ENCODE results near the gene ZNF485.

The ZNF485 gene

DNA sequence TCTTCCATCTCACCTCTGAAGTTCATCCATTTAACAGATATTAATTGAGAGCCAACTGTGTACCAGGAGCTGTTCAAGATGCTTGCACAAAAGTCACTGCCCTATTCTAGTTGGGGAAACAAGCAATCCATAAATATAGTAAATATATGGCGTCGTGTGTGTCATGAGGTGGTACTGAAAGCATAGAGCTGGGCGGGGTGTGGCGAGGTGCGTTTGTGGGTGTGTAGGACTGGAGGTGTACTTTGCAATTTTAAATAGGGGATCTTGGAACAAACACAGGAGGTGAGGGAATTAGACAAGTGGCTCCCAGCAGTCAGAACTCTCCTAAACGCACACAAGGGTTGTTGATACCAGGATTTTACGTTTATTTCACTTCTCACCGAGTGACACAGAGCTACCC is 31.3 kb upstream of the ZNF485 start:
- no peak for TF ChIP-seq EZH2phosphoT487 (conservative IDR thresholded peaks at IDR 0.05; ENCODE audit: low read length)
- TF ChIP-seq, protein P1, sequence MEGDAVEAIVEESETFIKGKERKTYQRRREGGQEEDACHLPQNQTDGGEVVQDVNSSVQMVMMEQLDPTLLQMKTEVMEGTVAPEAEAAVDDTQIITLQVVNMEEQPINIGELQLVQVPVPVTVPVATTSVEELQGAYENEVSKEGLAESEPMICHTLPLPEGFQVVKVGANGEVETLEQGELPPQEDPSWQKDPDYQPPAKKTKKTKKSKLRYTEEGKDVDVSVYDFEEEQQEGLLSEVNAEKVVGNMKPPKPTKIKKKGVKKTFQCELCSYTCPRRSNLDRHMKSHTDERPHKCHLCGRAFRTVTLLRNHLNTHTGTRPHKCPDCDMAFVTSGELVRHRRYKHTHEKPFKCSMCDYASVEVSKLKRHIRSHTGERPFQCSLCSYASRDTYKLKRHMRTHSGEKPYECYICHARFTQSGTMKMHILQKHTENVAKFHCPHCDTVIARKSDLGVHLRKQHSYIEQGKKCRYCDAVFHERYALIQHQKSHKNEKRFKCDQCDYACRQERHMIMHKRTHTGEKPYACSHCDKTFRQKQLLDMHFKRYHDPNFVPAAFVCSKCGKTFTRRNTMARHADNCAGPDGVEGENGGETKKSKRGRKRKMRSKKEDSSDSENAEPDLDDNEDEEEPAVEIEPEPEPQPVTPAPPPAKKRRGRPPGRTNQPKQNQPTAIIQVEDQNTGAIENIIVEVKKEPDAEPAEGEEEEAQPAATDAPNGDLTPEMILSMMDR (IDR thresholded peaks at IDR 0.05; ENCODE audit: insufficient read depth, low read length, poor library complexity, severe bottlenecking) = no peak
- Histone ChIP-seq H3K36me3 (ENCODE audit: low read length) (no peaks in the 10 kb centered on the region), H3K79me2 (ENCODE audit: insufficient read depth, low read length) (0 out of 2 replicates have a peak, but pooled peaks cover 6% of the 10 kb centered on the region), H3K4me3 (ENCODE audit: insufficient read depth, low read length, poor library complexity, severe bottlenecking) (peak overlapping the region; percentile 59), H3K9me3 (ENCODE audit: insufficient read depth, low read length) (no peaks in the 10 kb centered on the region), H2AFZ (ENCODE audit: low read depth, low read length, severe bottlenecking) (peak overlapping the region; percentile 93), H3K4me2 (ENCODE audit: low read depth, low read length, poor library complexity, severe bottlenecking) (peak overlapping the region; percentile 75), H3K9me2 (replicated peaks; ENCODE audit: insufficient read depth, low read length) (no peaks in the 10 kb centered on the region), H3F3A (ENCODE audit: insufficient read depth) (no peaks in the 10 kb centered on the region), H3K9ac (ENCODE audit: low read length) (peak overlapping the region; percentile 58), H3K27ac (ENCODE audit: low read depth, low read length) (no peak overlapping the region), H4K20me1 (ENCODE audit: low read depth, low read length) (no peaks in the 10 kb centered on the region), H3K27me3 (ENCODE audit: low read length) (no peaks in the 10 kb centered on the region)

DNA sequence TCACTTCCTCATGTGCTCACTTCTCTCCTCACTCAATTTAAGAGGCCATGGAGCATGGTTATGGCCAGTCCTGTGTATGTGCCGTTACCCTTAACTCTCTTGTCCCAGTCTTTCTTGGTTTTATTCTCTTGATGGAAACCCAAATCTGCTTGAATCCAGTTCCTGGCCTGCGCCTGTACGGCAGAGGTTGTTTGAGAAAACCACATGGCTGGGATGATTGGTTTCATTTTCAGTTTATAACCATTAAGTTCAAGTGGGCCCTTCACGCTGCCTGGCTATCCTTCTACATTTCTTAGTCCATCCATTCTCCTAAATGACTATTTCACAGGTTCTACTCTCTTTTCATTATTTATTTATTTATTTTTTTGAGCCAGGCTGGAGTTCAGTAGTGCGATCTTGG is 30.2 kb upstream of the ZNF485 start:
- no peaks in the 10 kb centered on the region for H3K9me3 ChIP-seq (ENCODE audit: insufficient read depth, low read length)
- TF ChIP-seq, protein P1 (IDR thresholded peaks at IDR 0.05; ENCODE audit: insufficient read depth, low read length, poor library complexity, severe bottlenecking) = no peak
- TF ChIP-seq EZH2phosphoT487 (conservative IDR thresholded peaks at IDR 0.05; ENCODE audit: low read length) = no peak
- H4K20me1 ChIP-seq (ENCODE audit: low read depth, low read length) = no peaks in the 10 kb centered on the region
- H3K4me3 ChIP-seq (ENCODE audit: insufficient read depth, low read length, poor library complexity, severe bottlenecking) = no peak overlapping the region
- H3K27ac ChIP-seq (ENCODE audit: low read depth, low read length) = no peak overlapping the region
- no peak overlapping the region for H3K4me2 ChIP-seq (ENCODE audit: low read depth, low read length, poor library complexity, severe bottlenecking)
- no peaks in the 10 kb centered on the region for H3F3A ChIP-seq (ENCODE audit: insufficient read depth)
- 0 out of 2 replicates have a peak, but pooled peaks cover 6% of the 10 kb centered on the region for H3K79me2 ChIP-seq (ENCODE audit: insufficient read depth, low read length)
- H2AFZ ChIP-seq (ENCODE audit: low read depth, low read length, severe bottlenecking) = no peak overlapping the region
- H3K27me3 ChIP-seq (ENCODE audit: low read length) = no peaks in the 10 kb centered on the region
- no peaks in the 10 kb centered on the region for H3K9me2 ChIP-seq (replicated peaks; ENCODE audit: insufficient read depth, low read length)
- no peaks in the 10 kb centered on the region for H3K36me3 ChIP-seq (ENCODE audit: low read length)
- no peak overlapping the region for H3K9ac ChIP-seq (ENCODE audit: low read length)

DNA sequence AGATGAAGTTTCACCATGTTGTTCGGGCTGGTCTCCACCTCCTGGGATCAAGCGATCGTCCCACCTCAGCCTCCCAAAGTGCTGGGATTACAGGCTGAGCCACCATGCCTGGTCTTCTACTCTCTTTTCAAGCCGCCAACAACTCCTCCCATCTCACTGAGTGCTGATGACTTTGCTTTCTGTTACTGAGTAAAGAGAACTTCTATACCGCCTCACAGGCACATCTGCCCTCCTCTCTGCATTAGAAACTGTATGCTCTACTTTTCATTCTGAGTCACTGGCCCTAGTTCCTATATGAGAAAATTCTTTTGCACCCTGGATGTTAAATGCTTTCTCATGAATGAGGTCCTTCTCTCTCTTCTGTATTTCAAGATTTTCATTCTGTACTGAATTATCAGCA is 29.7 kb upstream of the ZNF485 start:
- H4K20me1 ChIP-seq (ENCODE audit: low read depth, low read length) = no peaks in the 10 kb centered on the region
- H3K36me3 ChIP-seq (ENCODE audit: low read length) = no peaks in the 10 kb centered on the region
- no peak overlapping the region for H3K4me3 ChIP-seq (ENCODE audit: insufficient read depth, low read length, poor library complexity, severe bottlenecking)
- TF ChIP-seq, protein P1 (IDR thresholded peaks at IDR 0.05; ENCODE audit: insufficient read depth, low read length, poor library complexity, severe bottlenecking) = no peak
- TF ChIP-seq EZH2phosphoT487 (conservative IDR thresholded peaks at IDR 0.05; ENCODE audit: low read length) = no peak
- H3K4me2 ChIP-seq (ENCODE audit: low read depth, low read length, poor library complexity, severe bottlenecking) = no peak overlapping the region
- H3K9me2 ChIP-seq (replicated peaks; ENCODE audit: insufficient read depth, low read length) = no peaks in the 10 kb centered on the region
- no peaks in the 10 kb centered on the region for H3K9me3 ChIP-seq (ENCODE audit: insufficient read depth, low read length)
- H3K79me2 ChIP-seq (ENCODE audit: insufficient read depth, low read length) = 0 out of 2 replicates have a peak, but pooled peaks cover 6% of the 10 kb centered on the region
- H3K27me3 ChIP-seq (ENCODE audit: low read length) = no peaks in the 10 kb centered on the region
- no peak overlapping the region for H2AFZ ChIP-seq (ENCODE audit: low read depth, low read length, severe bottlenecking)
- no peak overlapping the region for H3K27ac ChIP-seq (ENCODE audit: low read depth, low read length)
- H3K9ac ChIP-seq (ENCODE audit: low read length) = no peak overlapping the region
- no peaks in the 10 kb centered on the region for H3F3A ChIP-seq (ENCODE audit: insufficient read depth)
